GM12873 (cell line): ENCODE measurements around the gene PRM2.

Source experiments
- TF ChIP-seq, protein P1 (sequence below): IDR thresholded peaks from 2 replicates; pipeline ENCODE4 v1.5.1; 2012; ENCODE audit warnings: low read depth, mild to moderate bottlenecking, moderate library complexity, low read length, control low read depth; ENCODE audit not compliant: insufficient read depth; ENCODE audit errors: missing control alignments

Gene PRM2

DNA sequence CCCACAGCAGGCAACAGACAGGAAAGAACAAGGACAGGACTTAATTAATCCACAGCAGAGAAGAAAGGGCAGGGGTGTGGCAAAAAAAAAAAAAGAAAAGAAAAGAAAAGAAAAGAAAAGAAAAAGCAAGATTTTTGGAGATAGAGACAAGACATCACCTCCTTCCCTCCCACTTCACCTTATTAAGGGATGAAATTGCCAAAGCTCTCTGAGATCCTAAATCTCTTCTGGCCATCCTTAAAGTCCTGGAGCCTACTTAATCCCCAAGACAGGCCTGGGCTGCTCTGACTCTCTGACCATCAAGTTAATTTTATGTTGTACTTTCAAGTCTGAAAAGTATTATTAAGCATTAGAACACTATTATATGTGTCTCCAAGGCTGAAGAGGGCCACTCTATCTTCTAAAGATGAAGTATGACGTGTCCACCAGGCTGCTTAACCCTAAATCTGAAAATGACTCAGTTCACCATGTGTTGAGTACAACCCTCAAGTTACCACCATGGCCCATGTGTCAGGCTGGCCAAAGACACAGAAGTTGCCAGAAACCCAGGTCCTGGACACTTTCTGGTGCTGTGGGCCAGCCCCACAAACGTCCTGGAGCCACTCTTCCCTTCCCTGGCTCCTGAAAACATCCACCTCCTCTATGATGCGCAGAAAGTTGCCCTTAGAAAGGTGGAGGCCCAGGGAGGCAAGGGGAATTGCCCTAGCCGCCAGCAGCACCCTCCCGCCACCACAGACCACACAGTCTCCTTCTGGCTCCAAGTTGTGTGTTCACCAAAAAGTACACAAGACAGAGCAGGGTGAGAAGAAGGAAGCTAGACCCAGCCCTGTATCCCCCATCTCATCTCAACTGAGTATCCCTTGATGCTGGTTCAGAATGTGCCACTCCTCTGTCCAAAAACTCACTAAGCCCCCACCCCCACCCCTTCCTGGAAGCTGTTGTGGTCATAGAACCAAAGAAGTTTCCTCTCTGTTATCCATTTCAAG, 23.0 kb downstream of the PRM2 start:
- TF ChIP-seq, protein P1, sequence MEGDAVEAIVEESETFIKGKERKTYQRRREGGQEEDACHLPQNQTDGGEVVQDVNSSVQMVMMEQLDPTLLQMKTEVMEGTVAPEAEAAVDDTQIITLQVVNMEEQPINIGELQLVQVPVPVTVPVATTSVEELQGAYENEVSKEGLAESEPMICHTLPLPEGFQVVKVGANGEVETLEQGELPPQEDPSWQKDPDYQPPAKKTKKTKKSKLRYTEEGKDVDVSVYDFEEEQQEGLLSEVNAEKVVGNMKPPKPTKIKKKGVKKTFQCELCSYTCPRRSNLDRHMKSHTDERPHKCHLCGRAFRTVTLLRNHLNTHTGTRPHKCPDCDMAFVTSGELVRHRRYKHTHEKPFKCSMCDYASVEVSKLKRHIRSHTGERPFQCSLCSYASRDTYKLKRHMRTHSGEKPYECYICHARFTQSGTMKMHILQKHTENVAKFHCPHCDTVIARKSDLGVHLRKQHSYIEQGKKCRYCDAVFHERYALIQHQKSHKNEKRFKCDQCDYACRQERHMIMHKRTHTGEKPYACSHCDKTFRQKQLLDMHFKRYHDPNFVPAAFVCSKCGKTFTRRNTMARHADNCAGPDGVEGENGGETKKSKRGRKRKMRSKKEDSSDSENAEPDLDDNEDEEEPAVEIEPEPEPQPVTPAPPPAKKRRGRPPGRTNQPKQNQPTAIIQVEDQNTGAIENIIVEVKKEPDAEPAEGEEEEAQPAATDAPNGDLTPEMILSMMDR, result no peak

DNA sequence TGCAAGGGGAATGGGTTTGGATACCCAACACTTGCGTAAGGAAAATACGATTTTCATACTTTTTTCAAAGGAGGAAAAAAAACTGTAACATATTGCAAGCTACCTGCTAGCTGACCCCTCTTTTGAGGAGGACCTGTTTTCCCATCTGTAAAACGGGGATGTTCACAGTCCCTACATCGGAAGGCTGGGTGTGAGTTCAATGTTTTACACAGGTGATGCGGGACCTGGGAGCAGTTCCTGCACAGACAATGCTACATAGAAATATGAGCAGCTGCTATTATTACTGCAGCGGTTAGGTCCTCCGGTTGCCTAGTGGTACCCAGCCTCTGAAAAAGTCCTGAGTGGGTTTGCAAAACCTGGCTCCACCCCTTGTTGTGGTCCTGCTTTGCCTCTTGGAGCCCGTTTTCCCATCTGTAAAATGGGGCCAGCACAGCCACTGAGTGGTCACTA, 23.8 kb downstream of the PRM2 start:
- TF ChIP-seq, protein P1, result no peak

DNA sequence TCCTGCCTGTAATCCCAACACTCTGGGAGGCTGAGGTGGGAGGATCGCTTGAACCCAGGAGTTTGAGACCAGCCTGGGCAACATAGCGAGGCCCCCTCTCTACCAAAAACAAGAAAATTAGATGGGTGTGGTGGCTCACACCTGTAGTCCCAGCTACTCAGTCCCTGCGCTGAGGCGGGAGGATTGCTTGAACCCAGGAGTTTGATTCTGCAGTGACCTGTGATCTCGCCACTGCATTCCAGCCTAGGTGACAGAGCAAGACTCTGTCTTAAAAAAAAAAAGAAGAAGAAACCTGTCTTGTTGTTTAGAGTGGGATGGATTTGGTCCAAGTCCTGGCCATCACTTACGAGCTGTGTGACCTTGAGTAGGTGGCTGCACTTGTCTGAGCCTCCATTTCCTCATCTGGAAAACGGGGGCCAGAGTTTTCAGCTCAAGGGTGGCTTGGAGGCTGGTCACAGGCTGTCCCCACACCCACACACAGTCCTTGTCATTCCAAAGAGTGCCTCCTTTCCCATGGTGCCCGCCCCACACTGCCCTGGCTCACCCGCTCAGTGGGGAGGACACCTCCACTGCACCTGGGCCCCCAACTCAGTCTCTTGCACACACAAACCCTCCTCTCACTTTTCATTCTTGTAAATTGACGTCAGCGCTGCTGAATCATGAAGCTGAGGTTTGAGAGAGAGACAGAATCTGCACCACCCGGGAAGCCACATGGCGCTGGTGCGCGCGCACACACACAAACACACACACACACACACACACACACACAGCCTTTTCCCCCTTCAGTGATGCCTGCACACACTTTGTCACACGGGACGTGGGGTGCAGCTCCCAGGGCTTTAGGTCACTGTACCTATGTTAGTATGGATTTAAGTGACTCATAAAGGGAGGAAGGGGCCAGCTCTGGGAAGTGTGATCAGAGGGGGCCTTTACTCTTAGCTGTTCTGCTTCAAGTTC, 24.5 kb downstream of the PRM2 start:
- TF ChIP-seq, protein P1, result no peak

DNA sequence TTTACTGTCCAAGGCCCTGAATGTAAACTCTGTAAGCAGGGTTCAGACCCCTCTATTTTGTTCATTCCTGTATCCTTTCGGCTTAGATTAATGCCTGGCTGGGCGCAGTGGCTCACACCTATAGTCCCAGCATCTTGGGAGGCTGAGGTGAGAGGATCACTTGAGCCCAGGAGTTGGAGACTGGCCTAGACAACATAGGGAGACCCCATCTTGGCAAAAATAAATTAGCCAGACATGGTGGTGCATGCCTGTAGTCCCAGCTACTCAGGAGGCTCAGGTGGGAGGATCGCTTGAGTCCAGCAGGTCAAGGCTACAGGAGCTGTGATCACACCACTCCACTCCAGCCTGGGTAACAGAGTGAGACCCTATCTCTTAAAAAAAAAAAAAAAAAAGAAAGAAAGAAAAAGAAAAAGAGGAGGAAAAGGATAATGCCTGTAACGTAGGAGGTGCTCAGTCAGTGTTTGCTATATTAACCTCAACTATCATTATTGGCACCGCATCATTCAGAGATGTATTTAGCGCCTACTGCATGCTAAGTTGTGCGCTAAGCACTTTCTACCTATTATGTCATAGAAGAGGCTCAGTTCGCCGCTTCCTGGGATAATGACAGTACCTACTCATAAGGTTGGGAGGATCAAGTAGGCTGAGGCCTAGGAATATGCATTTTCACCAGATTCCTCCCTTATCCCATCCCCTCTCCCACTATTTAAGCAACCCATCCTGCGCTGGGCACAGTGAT, 25.3 kb downstream of the PRM2 start:
- TF ChIP-seq, protein P1, result no peak

DNA sequence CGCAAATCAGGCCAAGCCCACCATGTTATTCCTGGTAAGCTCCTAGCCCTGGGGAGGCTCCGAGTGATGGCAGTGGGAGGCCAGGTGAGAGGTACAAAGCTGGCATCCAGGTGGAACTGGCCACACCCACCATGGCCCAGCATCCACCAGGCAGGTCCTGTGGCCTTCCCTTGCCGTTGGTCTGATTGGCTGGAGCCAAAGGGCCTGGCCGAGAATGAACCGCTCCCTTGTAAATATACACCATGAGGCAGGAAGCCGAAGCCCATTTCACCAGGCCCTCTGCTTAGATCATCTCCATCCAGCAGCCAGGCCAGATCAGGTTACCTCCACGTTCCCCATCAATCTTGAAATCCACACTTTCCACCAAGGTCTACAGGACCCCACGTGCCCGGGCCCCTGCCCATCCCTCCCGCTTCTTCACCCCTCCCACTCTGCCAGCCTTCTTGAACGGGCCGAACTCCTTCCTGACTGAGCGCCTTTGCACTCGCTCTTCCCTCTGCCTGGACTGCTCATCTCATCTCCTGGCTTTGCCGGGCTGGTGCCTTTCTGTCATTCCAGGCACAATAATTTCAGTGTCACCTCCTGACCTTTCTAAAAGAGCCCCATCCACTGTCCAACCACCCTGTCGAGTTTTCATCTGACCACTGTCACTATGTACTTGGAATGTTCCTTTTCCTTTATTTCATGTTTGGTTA, 26.0 kb downstream of the PRM2 start:
- TF ChIP-seq, protein P1, result no peak

DNA sequence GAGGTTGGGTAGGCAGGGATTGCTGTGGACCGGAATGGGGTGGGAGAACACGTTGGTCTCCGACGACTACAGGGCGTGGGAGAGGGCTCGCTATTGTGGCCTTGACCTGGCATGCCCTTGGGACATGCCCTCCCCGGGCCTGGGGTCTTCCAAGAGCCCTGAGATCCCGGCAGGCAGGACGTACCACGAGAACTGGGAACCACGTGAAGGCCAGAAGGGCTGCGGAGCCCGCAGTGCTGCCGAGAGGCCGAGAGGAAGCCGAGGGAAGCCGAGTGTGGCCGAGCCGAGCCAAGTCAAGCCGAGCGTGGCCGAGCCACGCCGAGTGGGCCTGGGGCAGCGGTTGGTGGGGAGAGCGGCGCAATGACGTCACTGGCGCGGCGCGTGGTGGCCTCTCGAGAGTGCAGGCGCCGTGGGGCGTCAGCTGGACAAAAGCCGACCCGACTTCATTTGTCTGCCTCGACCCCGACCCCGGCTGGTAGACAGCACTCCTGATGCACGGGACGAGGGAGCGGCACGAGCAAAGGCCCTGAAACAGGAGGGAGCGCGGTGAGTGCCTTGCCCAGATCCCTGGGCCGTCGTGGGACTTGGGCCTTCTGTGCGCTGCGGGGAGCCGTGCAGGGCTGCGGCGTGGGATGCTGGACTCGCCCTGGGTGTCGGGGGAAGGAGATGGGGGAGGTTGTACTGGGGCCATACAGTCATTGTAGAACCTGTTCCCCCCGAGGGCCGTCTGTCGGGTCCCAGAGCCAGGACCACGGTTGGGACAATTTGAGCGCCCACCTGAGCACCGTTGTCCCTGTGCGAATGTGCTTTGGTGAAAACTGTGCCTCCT, 26.8 kb downstream of the PRM2 start:
- TF ChIP-seq, protein P1, result no peak
